Upper lobe of left lung (tissue), 6 donors: ENCODE measurements around the gene PLCB1. TPM values are rescaled to one million over a fixed set of nuclear protein-coding genes. Genes with fewer than 3 reads are reported as not detected.

Experiments used
- ATAC-seq, 2 donors: fragments of 200-7000 bp; cut with Tn5 transposase; one replicate each; pipeline ENCODE4 v1.9.1; 2022; ENCODE audit warnings: mild to moderate bottlenecking in 2 of 2, moderate library complexity in 2 of 2; ENCODE audit not compliant: low FRiP score in 2 of 2
- DNase-seq, 2 donors: peaks; one replicate each; pipeline ENCODE4 v3.0.0-alpha.2; 2019 to 2020
- H3K27ac ChIP-seq, 4 donors: fragments of 200-600 bp; sonication (generic); one replicate each; pipeline ENCODE4 v1.5.1; 2016 to 2019
- H3K27me3 ChIP-seq, 4 donors: fragments of 200-600 bp; sonication (generic); one replicate each; pipeline ENCODE4 v1.5.1; 2017 to 2019
- H3K36me3 ChIP-seq, 4 donors: fragments of 200-600 bp; sonication (generic); one replicate each; pipeline ENCODE4 v1.5.1; 2016 to 2019
- H3K4me1 ChIP-seq, 4 donors: fragments of 200-600 bp; sonication (generic); one replicate each; pipeline ENCODE4 v1.5.1; 2018 to 2019
- H3K4me3 ChIP-seq, 4 donors: fragments of 200-600 bp; sonication (generic); one replicate each; pipeline ENCODE4 v1.5.1; 2017 to 2019; ENCODE audit warnings: mild to moderate bottlenecking in 2 of 4, moderate library complexity in 1 of 4
- H3K9me3 ChIP-seq, 4 donors: fragments of 200-600 bp; sonication (generic); one replicate each; pipeline ENCODE4 v1.5.1; 2018 to 2019
- EP300 ChIP-seq, 4 donors: sonication (generic); formaldehyde crosslinking; IDR thresholded peaks; one replicate each; pipeline ENCODE4 v1.5.1; 2017; ENCODE audit warnings: antibody characterized with exemption in 4 of 4, control low read depth in 2 of 4
- POLR2A ChIP-seq, 4 donors: fragments of 450-650 bp; IDR thresholded peaks; one replicate each; pipeline ENCODE4 v1.5.1; 2016 to 2017; ENCODE audit warnings: antibody characterized with exemption in 4 of 4, mild to moderate bottlenecking in 2 of 4
- POLR2AphosphoS5 ChIP-seq, 2 donors: sonication (generic); formaldehyde crosslinking; IDR thresholded peaks; one replicate each; pipeline ENCODE4 v1.5.1; 2017; ENCODE audit warnings: antibody characterized with exemption in 2 of 2
- WGBS, 2 donors: methylation state at CpG; one replicate each; pipeline ENCODE4 v1.1.5; 2017 to 2018; 5-methylcytosine and 5-hydroxymethylcytosine counted together
- total RNA-seq, 6 donors: library from RNA; depleted of rRNA in 4 of 6; stranded (reverse); fragments of >200 nt in 4 of 6; gene quantifications; one replicate each; pipeline versions ENCODE4 v1.1.0 to v1.2.1, GENCODE V29; 2016 to 2021
- TF ChIP-seq, protein P1 (sequence below), 6 experiments: fragments of 450-650 bp in 4 of 6; fragments of 200-600 bp in 2 of 6; sonication (generic) in 2 of 6; IDR thresholded peaks; one replicate each; pipeline ENCODE4 v1.5.1; 2016 to 2019; ENCODE audit warnings: antibody characterized with exemption in 6 of 6
- donor health status: DM: no; HTN: no; CAD: no; lungs with moderate emphysema.
- donor health status: DM: no; HTN: yes; CAD: no; lungs with severe emphysema.

PLCB1 gene
- total RNA-seq, 6 donors from 2014 or later, result 4.8 to 26.2 (median 10.7) TPM

GRCh38 chr20:8568075-8568474 is 436.0 kb downstream of the PLCB1 start:
- H3K9me3 ChIP-seq, result no peaks in the 10 kb centered on the region
- DNase-seq (no peak), ATAC-seq (peak in 1 of 2 donors; percentile 45)
- H3K27me3 ChIP-seq, result no peaks in the 10 kb centered on the region
- no peaks in the 10 kb centered on the region for H3K4me1 ChIP-seq
- no peak overlapping the region for H3K4me3 ChIP-seq
- H3K27ac ChIP-seq, result no peak overlapping the region
- TF ChIP-seq, protein P1, sequence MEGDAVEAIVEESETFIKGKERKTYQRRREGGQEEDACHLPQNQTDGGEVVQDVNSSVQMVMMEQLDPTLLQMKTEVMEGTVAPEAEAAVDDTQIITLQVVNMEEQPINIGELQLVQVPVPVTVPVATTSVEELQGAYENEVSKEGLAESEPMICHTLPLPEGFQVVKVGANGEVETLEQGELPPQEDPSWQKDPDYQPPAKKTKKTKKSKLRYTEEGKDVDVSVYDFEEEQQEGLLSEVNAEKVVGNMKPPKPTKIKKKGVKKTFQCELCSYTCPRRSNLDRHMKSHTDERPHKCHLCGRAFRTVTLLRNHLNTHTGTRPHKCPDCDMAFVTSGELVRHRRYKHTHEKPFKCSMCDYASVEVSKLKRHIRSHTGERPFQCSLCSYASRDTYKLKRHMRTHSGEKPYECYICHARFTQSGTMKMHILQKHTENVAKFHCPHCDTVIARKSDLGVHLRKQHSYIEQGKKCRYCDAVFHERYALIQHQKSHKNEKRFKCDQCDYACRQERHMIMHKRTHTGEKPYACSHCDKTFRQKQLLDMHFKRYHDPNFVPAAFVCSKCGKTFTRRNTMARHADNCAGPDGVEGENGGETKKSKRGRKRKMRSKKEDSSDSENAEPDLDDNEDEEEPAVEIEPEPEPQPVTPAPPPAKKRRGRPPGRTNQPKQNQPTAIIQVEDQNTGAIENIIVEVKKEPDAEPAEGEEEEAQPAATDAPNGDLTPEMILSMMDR (IDR thresholded peaks at IDR 0.05), result no peak
- TF ChIP-seq POLR2AphosphoS5 (IDR thresholded peaks at IDR 0.05), result no peak
- no peak for TF ChIP-seq POLR2A (IDR thresholded peaks at IDR 0.05)
- no peak for TF ChIP-seq EP300 (IDR thresholded peaks at IDR 0.05)
- H3K36me3 ChIP-seq, result no peaks in the 10 kb centered on the region
- WGBS, 2 donors, result 42 to 58% methylated on average over 2 of the region's 2 CpGs

- ATAC-seq (no peak), DNase-seq (no peak)
- Histone ChIP-seq H3K36me3 (no peaks in the 10 kb centered on the region), H3K27me3 (no peaks in the 10 kb centered on the region), H3K4me1 (no peaks in the 10 kb centered on the region), H3K4me3 (no peak overlapping the region), H3K27ac (no peak overlapping the region), H3K9me3 (no peaks in the 10 kb centered on the region)
- TF ChIP-seq EP300 (IDR thresholded peaks at IDR 0.05) (no peak), POLR2A (IDR thresholded peaks at IDR 0.05) (no peak), POLR2AphosphoS5 (IDR thresholded peaks at IDR 0.05) (no peak)
- TF ChIP-seq, protein P1 (IDR thresholded peaks at IDR 0.05), result no peak
Measured at GRCh38 chr20:8569766-8570165, 437.7 kb downstream of the PLCB1 start.

DNA sequence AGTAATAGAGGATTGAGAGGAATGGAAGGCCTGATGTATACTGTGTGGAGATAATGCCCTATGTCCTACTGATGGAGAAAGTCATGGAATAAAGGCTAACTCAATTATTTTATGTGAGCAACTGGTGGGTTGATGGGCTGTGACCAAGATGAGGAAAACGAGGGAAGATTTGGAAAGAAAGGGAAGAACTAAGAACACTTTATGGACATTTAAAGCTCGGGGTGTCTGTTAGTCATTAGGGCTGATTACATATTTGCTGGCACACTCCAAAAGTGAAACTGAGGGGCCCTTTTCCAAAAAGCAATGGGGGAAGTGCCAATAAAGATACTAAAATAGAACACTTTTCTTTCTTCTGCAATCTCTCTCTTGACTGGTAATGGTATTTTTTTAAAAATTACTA is 439.5 kb downstream of the PLCB1 start:
- no peak for DNase-seq

GRCh38 chr20:8573686-8574085 is 441.6 kb downstream of the PLCB1 start:
- TF ChIP-seq POLR2AphosphoS5 (IDR thresholded peaks at IDR 0.05) (no peak), POLR2A (IDR thresholded peaks at IDR 0.05) (no peak), EP300 (IDR thresholded peaks at IDR 0.05) (no peak)
- TF ChIP-seq, protein P1 (IDR thresholded peaks at IDR 0.05), result no peak
- Histone ChIP-seq H3K27me3 (no peaks in the 10 kb centered on the region), H3K36me3 (no peaks in the 10 kb centered on the region), H3K27ac (no peak overlapping the region), H3K4me1 (no peaks in the 10 kb centered on the region), H3K9me3 (no peaks in the 10 kb centered on the region), H3K4me3 (no peak overlapping the region)
- DNase-seq (no peak), ATAC-seq (no peak)

More for the DNA sequence above, 439.5 kb downstream of the PLCB1 start:
- H3K4me1 ChIP-seq, result no peaks in the 10 kb centered on the region
- ATAC-seq, result peak in 1 of 2 donors; percentile 41
- H3K36me3 ChIP-seq, result no peaks in the 10 kb centered on the region
- 63 to 64% methylated on average over 2 of the region's 2 CpGs for WGBS, 2 donors
- no peak overlapping the region for H3K27ac ChIP-seq
- no peaks in the 10 kb centered on the region for H3K27me3 ChIP-seq
- H3K9me3 ChIP-seq, result no peaks in the 10 kb centered on the region
- TF ChIP-seq POLR2A (IDR thresholded peaks at IDR 0.05) (no peak), EP300 (IDR thresholded peaks at IDR 0.05) (no peak), POLR2AphosphoS5 (IDR thresholded peaks at IDR 0.05) (no peak)
- TF ChIP-seq, protein P1 (IDR thresholded peaks at IDR 0.05), result no peak
- no peak overlapping the region for H3K4me3 ChIP-seq

GRCh38 chr20:8575114-8575513 is 443.0 kb downstream of the PLCB1 start:
- no peak for DNase-seq
- Histone ChIP-seq H3K4me1 (no peaks in the 10 kb centered on the region), H3K27me3 (no peaks in the 10 kb centered on the region), H3K36me3 (no peaks in the 10 kb centered on the region), H3K4me3 (no peak overlapping the region), H3K9me3 (no peaks in the 10 kb centered on the region), H3K27ac (no peak overlapping the region)
- 81 to 93% methylated on average over 3 of the region's 3 CpGs for WGBS, 2 donors
- ATAC-seq, result no peak
- TF ChIP-seq POLR2A (IDR thresholded peaks at IDR 0.05) (no peak), EP300 (IDR thresholded peaks at IDR 0.05) (no peak), POLR2AphosphoS5 (IDR thresholded peaks at IDR 0.05) (no peak)
- TF ChIP-seq, protein P1 (IDR thresholded peaks at IDR 0.05), result no peak
